Endometrium (tissue), 2 donors: ENCODE data around the gene GNAI3.

Source experiments
- FAIRE-seq: peaks from 2 replicates; lab custom pipeline; 2012; peaks lifted over from hg19 to GRCh38; lab: Jason Lieb, UNC
- donor health status: control.
- donor health status: control.

The GNAI3 gene

DNA sequence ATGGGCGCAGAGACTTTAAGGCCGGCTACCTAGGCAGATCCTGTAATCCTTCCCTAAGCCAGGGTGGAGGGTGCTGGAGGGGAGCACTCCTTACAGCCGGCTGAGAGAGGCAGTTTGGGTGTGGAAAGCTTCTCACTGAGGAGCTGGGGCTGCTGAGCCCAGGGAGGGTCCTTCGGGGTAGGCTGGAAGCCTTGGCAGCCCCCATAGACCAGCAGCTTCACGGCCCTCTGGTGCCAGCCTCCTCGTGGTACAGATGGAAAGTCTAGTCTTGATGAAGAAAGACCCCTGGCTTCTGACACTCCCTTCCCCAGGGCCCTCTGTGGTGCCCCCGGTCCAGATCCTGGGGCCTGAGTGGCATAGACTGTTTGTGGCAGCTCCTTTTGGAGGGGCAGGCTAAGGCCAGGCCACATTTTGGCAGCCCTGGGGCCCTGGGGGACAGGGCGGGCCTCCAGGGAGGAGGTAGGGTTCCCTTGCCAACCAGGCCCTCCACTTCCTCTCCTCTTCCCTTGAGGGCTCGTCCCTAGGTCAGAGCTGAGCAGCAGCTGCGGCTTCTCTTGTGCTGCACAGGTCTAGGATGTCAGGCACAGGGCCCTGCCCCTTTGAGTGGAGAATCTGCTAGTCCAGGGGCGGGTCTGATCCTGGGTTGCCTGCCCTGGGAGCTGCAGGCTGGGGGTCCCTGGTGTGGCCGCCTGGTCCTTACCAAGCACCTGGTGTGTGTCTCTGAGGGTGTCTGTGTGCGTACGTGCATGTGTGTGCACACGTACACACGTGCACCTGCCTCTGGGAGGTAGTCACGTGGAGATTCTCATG, 76.0 kb downstream of the GNAI3 start:
- FAIRE-seq: no peak

GRCh38 chr1:109625176-109625575, 76.8 kb downstream of the GNAI3 start:
- FAIRE-seq: no peak

DNA sequence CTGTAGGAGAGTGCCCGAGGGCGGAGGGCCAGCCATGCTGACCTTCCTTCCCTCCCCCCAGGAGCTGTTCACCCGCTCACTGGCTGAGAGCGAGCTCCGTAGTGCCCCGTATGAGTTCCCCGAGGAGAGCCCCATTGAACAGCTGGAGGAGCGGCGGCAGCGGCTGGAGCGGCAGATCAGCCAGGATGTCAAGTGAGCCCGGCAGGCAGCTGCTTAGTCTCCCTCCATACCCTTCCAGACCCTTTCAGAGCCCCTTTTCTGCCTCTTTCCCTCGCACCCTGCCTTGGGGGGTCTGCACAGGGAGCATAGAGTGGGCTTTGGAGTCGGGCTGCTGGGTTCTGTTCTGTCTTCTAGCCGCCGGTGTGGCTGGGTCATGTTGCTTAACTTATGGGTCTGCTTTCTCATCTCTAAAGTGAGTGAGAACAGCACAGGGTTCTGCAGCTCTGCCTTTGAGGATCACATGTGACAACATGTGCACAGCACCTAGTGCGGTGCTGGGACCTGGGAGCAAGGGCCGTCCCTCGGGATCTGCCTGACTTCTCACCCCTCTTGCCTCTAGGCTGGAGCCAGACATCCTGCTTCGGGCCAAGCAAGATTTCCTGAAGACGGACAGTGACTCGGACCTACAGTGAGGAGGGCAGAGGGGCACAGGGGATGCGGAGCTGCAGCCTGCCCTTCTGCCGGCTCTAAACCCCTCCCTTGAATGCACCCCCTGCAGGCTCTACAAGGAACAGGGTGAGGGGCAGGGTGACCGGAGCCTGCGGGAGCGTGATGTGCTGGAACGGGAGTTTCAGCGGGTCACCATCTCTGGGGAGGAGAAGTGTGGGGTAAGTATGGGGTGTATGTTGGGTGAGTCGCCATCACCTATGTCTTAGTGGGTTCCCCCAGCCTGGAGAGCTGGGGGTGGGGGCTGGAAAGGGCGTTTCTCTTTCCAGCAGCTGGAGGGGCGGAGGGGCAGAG, 77.5 kb downstream of the GNAI3 start:
- FAIRE-seq: no peak

GRCh38 chr1:109626682-109627408, 78.4 kb downstream of the GNAI3 start:
- FAIRE-seq: no peak

DNA sequence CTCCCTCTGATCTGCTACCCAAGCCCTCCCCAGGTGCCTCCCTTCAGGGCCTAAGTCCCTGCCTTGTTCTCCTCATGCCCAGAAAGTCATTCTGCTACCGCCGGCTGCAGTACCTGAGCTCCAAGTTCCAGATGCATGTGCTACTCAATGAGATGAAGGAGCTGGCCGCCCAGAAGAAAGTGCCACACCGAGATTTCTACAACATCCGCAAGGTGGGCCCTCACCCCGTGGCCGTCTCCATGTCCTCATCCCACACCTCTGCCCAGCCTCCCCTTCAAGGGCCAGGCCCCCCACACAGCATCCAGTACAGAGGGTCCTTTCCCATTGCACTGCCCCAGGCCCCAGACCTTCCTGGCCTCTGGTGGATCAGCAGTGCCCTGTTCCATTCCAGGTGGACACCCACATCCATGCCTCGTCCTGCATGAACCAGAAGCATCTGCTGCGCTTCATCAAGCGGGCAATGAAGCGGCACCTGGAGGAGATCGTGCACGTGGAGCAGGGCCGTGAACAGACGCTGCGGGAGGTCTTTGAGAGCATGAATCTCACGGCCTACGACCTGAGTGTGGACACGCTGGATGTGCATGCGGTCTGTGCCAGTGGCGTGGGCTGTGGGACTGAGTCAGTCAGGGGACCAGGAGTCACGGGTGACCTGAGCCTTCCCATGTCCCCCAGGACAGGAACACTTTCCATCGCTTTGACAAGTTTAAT, 79.4 kb downstream of the GNAI3 start:
- no peak for FAIRE-seq

- no peak for FAIRE-seq
Measured at GRCh38 chr1:109628540-109629321, 80.3 kb downstream of the GNAI3 start.

DNA sequence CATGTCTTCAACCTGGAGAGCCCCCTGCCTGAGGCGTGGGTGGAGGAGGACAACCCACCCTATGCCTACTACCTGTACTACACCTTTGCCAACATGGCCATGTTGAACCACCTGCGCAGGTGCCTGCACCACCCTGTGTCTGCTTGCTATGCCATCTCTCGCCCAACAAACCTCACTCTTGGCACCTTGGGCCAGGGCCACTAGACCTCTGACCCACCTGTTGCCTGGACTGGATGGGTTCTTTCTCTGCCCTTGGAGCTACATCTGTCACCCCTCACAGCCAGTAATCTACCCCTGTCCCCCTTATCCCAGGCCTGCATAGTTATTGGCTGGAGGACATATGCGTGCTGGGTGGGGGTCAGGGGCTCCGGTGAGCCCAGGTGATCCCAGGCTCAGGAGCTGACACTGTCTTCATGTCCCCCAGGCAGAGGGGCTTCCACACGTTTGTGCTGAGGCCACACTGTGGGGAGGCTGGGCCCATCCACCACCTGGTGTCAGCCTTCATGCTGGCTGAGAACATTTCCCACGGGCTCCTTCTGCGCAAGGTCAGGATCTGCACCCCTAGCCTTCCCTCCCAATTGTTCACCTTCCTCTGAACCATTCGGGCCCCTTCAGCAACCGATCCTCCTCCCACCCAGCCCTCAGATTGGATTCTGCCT, 81.1 kb downstream of the GNAI3 start:
- no peak for FAIRE-seq

- no peak for FAIRE-seq
Measured at GRCh38 chr1:109630081-109630897, 81.9 kb downstream of the GNAI3 start.

GRCh38 chr1:109630898-109631512, 82.6 kb downstream of the GNAI3 start:
- FAIRE-seq: no peak

DNA sequence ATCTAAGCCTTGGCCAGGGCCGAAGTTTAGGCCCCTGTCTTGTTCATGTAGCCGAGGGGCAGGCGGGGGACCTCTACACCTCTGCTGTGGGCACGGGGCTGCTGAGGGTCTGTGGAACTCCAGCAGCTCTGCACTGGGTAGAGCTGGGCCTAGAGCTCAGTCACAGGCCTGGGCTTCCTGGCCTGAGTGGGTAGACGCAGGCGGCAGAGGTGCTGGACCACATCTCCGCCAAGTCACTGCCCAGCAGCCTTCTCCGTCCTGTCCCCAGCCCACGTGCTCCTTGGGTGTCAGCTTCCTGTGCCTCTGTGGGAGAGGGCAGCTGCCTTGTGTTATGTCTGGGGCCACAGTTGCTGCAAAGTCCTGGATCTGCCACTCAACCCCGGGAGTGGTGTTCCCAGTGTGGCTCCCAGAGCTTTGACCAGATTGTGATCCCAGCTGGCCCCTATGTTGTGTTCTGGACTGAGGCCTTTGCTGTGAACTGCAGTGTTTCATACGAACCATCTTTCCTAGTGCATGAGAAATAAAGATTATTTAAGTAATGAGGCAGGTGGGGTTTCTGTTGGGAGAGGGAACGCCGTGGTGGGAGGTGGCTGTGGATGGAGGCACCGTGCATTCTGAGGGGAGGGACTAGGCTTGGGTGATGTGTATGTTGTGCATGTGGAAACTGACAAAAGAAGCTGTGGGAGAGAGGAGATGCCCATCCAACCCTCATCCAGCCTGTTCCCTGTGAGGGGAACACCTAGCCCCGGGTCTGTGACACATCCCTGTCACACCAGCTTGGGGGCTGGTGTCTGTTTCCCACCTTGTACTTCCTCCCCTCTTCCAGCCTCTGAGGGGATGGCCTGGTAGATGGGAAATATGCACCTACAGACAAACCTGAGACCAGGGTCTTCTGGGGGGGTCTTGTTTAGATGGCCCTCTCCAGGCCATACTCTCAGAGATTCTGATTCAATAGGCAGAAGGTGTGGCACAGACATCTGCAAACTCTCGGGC, 83.4 kb downstream of the GNAI3 start:
- FAIRE-seq: no peak

- FAIRE-seq: no peak
Measured at GRCh38 chr1:109632671-109633346, 84.4 kb downstream of the GNAI3 start.

DNA sequence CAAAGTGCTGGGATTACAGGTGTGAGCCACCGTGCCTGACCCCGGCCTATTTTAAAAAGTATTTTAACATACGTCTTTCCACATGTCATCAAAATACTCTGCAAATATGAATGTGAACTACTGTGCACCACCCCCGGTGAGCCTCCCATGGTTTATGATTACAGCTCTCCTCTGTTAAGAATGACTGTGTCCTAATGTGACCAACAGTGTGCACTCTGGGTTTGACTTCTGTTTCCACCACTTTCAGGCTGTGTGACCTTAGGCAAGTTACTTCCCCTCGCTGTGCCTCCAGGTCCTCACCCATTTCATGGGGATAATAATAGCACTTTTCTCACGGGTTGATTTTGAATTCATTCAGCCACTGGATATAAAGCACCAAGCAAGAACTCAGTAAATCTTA, 85.9 kb downstream of the GNAI3 start:
- FAIRE-seq: no peak

DNA sequence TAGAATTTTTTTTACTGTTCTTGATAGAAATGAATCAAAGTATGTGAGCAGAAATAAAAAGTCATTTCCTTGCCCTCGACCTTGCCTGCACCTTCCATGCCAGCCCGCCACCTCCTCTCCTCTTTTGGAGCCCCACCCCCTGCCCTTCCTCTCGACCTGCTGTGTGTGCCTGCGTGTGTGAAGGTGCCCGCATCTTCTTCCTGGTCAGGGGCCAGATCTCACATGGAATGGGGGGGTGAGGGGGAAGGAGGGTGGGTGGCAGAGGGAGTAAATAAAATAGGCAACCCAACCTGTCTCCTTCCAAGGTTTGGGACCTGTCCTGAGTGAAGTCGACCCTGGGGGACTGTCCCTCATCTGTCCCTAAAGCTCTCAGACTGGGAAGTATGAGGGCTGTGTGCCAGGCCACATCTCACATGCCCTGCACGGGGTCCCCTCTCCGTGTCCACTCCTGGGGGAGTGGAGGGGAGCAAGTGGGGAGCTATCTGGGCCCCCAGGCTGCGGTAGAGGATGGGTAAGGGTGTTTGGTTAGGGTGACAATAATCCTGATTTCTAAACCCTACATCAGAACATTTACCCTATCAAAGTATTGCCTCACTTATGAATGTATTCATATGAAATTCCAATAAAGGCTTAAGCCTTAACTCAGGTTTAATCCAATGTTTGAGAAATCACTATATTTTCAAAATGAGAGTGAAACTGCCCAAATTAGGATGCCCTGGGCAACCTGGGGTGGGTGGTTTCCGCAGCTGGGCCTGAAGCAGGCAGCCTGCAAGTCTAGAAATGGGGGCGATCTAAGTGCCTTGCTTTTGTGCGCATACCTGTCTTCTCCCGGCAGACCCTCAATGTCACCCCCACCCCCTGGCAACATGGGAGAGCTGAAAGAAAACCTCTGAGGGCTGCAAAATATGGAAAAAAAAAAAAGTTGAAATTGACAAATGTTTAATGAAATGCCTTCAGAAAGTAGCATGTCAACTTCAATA, 86.6 kb downstream of the GNAI3 start:
- FAIRE-seq: no peak

DNA sequence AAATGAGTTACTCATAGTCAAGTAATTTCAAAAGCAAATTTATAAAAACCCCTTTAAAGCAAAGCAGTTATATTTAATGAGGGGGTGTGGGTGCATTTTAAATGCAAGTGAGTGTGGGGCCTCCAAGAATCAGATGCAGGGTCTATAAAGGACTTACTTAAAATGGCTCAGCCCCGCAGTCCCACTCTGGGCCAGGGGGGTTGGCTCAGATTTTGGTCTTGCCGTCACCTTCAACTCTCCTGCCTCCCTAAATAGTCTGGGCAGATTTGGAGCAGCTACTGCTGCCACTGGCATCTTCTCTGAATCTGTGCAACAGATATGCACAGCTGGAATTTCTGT, 87.4 kb downstream of the GNAI3 start:
- no peak for FAIRE-seq

- no peak for FAIRE-seq
Measured at GRCh38 chr1:109636201-109636952, 88.0 kb downstream of the GNAI3 start.
